IPS DF 6.9 (cell line): ENCODE data around the gene EMC9.

ENCODE experiments used
- DNase-seq: peaks from one replicate; pipeline ENCODE4 v3.0.0-alpha.2; 2013; ENCODE audit warnings: low read depth, low spot score
- H3K27ac ChIP-seq: one replicate; pipeline ENCODE4 v1.5.1; 2013; ENCODE audit warnings: low read length, control low read depth
- H3K27me3 ChIP-seq: 2 replicates; pipeline ENCODE4 v1.6.1; 2013; ENCODE audit warnings: mild to moderate bottlenecking, low read length; ENCODE audit not compliant: control insufficient read depth, insufficient read depth
- H3K36me3 ChIP-seq: 2 replicates; pipeline ENCODE4 v1.6.1; 2013; ENCODE audit warnings: low read length; ENCODE audit not compliant: control insufficient read depth, insufficient read depth
- H3K4me1 ChIP-seq: 2 replicates; pipeline ENCODE4 v1.6.1; 2013; ENCODE audit warnings: low read length; ENCODE audit not compliant: control insufficient read depth, insufficient read depth
- H3K4me3 ChIP-seq: 2 replicates; pipeline ENCODE4 v1.5.1; 2013; ENCODE audit warnings: mild to moderate bottlenecking, low read length
- H3K9me3 ChIP-seq: 2 replicates; pipeline ENCODE4 v1.6.1; 2013; ENCODE audit warnings: low read length, inconsistent platforms; ENCODE audit not compliant: control insufficient read depth, insufficient read depth
- WGBS: extraction: QIAGEN DNeasy Blood & Tissue Kit; methylation state at CpG from one replicate; pipeline ENCODE4 v1.1.7; 2013; ENCODE audit warnings: mixed read lengths, missing lambda C conversion rate; ENCODE audit not compliant: insufficient read length, insufficient coverage; 5-methylcytosine and 5-hydroxymethylcytosine counted together

EMC9 gene

DNA sequence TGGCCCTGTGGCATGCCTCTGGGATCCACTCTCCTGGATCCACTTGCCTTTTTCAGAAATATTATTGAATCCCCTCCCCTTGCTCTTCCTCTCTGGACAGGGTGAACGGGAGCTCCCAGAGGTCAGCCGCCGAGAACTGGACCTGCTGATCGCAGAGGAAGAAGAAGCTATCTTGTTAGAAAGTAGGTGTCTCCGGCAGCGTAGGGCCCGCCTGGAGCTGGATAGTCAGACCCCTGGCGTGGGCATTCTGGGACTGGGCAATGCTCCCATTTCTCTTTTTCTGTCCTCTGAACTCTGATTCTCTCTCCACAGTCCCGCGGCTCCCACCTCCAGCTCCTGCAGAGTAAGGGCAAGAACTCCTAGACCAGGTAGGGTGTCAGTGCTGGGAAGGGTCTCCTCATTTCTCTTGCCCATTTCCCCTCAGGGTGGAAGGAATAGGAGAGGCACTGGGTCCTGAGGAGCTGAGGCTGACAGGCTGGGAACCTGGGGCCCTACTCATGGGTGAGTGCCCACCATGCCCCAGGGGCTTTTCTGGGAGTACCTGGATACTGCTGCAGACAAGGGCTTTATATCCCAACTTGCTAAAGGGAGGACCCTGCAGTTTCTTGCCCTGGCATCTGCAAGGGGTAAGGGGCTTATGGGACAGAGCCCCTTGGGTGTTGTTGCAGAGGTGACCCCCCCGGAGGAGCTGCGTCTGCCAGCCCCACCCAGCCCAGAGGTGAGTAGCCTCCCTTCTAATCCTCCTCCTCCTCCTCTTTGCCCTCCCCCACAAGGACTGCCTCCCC is 35.8 kb upstream of the EMC9 start:
- peaks cover 3% of the 10 kb centered on the region; the same call in 1 of the 2 replicates for H3K4me1 ChIP-seq
- H3K27me3 ChIP-seq: no peaks in the 10 kb centered on the region
- DNase-seq: no peak
- no peaks in the 10 kb centered on the region for H3K9me3 ChIP-seq
- no CpG with 5 or more reads among the region's 12 CpGs for WGBS
- no peak overlapping the region for H3K4me3 ChIP-seq
- no peak overlapping the region for H3K27ac ChIP-seq
- H3K36me3 ChIP-seq: peaks cover 35% of the 10 kb centered on the region

DNA sequence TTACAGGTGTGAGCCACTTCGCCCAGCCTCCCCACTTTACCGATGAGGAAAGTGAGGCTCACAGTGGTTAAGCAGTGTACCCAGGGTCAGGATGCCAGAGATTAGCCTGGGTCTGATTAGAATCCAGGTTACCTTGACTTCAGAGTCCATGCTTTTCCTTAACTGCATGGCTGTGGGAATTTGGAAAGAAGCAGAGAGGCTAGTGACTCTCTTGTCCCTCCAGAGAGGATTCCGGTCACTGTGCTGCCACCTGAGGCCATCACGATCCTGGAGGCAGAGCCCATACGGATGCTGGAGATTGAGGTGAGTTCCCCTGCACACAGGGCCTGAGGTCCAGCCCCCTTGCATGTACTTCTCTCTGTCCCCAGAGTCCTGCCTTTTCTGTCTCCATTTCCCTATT is 35.2 kb upstream of the EMC9 start:
- no CpG with 5 or more reads among the region's 5 CpGs for WGBS
- Histone ChIP-seq H3K36me3 (peaks cover 29% of the 10 kb centered on the region), H3K27me3 (no peaks in the 10 kb centered on the region)

DNA sequence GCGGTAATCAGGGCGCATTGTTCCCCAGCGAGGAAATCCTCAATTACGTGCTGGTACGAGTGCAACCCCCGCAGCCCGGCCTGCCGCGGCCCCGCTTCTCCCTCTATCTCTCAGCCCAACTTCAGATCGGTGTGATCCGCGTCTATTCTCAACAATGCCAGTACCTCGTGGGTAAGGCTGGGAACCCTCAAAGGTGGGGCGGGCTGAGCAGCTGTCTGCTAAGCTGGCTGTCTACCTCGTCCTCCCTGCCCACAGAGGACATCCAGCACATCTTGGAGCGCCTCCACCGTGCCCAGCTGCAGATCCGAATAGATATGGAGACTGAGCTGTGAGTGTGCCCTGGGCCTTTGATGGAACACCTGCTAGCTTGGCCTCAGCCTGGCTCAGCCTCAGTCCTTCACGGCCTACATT is 31.5 kb upstream of the EMC9 start:
- WGBS: no CpG with 5 or more reads among the region's 20 CpGs
- Histone ChIP-seq H3K4me3 (no peak overlapping the region), H3K36me3 (peaks cover 3% of the 10 kb centered on the region; the same call in 1 of the 2 replicates), H3K27me3 (no peaks in the 10 kb centered on the region), H3K27ac (no peak overlapping the region), H3K4me1 (peaks cover 4% of the 10 kb centered on the region; the same call in 1 of the 2 replicates), H3K9me3 (no peaks in the 10 kb centered on the region)
- DNase-seq: no peak

More for the DNA sequence above, 35.2 kb upstream of the EMC9 start:
- Histone ChIP-seq H3K9me3 (no peaks in the 10 kb centered on the region), H3K4me3 (no peak overlapping the region), H3K4me1 (peaks cover 4% of the 10 kb centered on the region; the same call in 1 of the 2 replicates), H3K27ac (no peak overlapping the region)
- no peak for DNase-seq

DNA sequence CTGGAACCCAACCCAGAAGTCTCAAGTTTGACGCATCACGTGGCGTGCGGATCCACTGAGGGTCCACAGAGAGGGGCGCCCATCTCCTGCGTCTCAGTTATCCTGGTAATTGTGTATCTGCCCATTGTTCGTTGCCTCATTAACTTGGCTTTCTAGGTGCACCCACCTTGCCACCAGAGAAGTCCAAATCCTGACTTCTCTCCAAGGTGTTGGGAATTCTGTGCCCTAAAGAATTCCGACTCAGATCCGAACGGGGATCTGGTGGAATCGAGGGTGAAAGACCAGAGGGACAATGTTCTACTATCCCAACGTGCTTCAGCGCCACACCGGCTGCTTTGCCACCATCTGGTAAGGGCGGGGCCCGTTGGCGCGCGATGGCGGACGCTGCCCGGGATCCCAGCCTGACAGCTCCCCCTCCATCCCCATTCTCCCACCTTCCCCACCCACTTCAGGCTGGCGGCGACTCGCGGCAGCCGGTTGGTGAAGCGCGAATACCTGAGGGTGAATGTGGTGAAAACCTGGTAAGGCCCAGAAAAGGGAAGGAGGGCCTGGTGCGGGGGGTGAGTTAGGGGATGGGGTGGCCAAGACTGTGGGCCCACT is 31.0 kb upstream of the EMC9 start:
- H3K9me3 ChIP-seq: no peaks in the 10 kb centered on the region
- H3K4me3 ChIP-seq: peak overlapping the region; percentile 42; the same call in 1 of the 2 replicates
- no peaks in the 10 kb centered on the region; the same call in 1 of the 2 replicates for H3K36me3 ChIP-seq
- peaks cover 4% of the 10 kb centered on the region; the same call in 1 of the 2 replicates for H3K4me1 ChIP-seq
- no peaks in the 10 kb centered on the region for H3K27me3 ChIP-seq
- WGBS: no CpG with 5 or more reads among the region's 30 CpGs
- no peak for DNase-seq
- no peak overlapping the region for H3K27ac ChIP-seq

DNA sequence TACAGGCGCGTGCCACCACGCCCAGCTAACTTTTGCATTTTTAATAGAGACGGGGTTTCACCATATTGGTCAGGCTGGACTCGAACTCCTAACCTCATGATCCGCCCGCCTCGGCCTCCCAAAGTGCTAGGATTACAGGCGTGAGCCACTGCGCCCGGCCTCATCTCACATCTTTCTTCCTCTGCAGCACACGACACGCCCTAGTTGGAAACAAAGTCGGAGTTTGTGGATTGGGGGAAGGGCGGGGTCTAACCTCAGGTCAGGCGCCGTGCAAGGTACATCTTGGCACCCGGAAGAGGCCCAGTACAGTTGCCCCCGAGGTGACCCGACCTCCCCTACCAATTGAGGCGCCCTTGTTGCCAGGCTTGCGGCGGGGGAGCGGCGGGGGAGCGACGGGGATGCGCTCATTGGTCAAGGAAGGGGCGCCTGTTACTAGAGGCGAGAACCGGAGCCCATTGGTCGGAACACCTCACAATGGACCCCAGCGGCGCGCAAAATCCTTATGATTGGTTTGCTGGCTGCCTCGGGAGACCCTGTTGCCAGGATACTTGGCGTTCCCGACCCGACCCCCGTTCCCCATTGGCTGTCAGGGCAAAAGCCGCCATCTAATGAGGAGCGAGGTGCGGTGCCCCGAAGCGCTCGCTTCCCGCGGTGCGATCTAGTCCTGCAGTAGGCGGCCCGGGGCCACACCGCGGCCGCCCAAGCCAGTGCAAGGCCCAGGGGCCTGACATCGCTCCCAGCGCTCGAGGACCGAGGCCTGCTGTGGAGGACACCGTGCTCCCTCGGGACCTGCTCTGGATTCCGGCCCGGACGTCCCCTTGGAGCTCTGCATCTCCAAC is 30.2 kb upstream of the EMC9 start, which contains the start of gene REC8:
TSS of gene REC8 (plus strand) at position 659 of the 839 bp plus-strand sequence. CDS start 473 bp downstream, outside the sequence.
- Histone ChIP-seq H3K27ac (no peak within 1 kb of the TSS), H3K27me3 (no peaks in the 10 kb centered on the region), H3K9me3 (no peaks in the 10 kb centered on the region), H3K4me3 (peak within 1 kb of the TSS; percentile 42; the same call in 1 of the 2 replicates), H3K4me1 (peaks cover 4% of the 10 kb centered on the region; the same call in 1 of the 2 replicates), H3K36me3 (no peaks in the 10 kb centered on the region)
- DNase-seq: peak; percentile 97
- no CpG with 5 or more reads among the region's 63 CpGs for WGBS

DNA sequence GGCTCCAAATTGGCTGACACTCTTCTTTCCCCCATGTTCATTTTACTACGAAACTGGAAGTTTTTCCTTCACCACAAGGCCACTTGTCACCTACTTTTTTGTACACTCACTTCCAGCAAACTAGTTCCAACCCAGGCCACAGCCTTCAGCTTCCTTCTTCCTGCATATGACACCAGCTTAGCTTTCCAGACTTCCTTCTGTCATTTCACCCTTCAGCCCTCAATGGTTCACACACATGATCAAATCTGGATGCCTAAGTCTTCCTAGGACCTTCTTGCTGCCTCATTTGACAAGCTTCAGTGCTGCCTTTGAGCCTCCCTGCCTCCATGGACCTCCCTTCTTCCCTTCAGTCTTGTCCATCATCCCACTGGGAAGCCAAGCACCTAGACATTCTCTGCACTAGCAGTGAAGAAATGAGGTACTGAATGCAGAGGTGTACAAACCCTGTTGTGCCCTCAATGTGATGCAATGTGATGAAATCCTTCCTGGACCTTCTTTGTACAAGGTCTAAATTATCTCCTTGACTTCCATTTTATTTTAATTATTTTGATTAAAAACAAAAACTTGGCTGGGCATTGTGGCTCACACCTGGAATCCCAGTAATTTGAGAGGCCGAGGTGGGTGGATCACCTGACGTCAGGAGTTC is 26.2 kb upstream of the EMC9 start:
- Histone ChIP-seq H3K9me3 (no peaks in the 10 kb centered on the region), H3K4me1 (peaks cover 4% of the 10 kb centered on the region; the same call in 1 of the 2 replicates), H3K4me3 (no peak overlapping the region), H3K27me3 (no peaks in the 10 kb centered on the region), H3K36me3 (peaks cover 12% of the 10 kb centered on the region), H3K27ac (no peak overlapping the region)
- no CpG with 5 or more reads among the region's 3 CpGs for WGBS
- DNase-seq: no peak

DNA sequence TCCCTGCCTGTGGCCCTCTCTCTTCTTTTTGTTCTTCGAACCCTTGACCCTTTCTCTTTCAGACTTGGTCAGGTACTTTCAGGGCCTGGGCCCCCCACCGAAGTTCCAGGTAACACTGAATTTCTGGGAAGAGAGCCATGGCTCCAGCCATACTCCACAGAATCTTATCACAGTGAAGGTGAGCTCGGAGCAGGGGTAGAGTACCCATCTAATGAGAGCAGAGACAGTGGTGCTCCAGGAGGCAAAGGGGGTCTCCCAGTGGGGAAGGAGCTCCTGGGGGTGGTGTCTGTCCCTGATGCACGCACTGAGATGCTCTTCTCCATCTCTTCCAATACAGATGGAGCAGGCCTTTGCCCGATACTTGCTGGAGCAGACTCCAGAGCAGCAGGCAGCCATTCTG is 24.4 kb upstream of the EMC9 start:
- H3K36me3 ChIP-seq: peaks cover 12% of the 10 kb centered on the region
- WGBS: no CpG with 5 or more reads among the region's 5 CpGs

DNA sequence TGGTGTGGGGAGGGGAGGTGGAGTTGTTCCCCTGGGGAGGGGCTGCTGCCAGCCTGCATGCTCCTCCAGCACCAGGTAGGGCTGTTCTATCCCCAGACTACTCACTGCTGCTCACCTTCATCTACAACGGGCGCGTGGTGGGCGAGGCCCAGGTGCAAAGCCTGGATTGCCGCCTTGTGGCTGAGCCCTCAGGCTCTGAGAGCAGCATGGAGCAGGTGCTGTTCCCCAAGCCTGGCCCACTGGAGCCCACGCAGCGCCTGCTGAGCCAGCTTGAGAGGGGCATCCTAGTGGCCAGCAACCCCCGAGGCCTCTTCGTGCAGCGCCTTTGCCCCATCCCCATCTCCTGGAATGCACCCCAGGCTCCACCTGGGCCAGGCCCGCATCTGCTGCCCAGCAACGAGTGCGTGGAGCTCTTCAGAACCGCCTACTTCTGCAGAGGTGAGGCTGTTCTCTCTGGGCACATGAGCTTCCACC is 23.2 kb upstream of the EMC9 start:
- no peak for DNase-seq
- H3K27me3 ChIP-seq: no peaks in the 10 kb centered on the region
- no peak overlapping the region for H3K27ac ChIP-seq
- H3K36me3 ChIP-seq: peaks cover 16% of the 10 kb centered on the region
- no peak overlapping the region for H3K4me3 ChIP-seq
- WGBS: no CpG with 5 or more reads among the region's 14 CpGs
- H3K9me3 ChIP-seq: no peaks in the 10 kb centered on the region
- no peaks in the 10 kb centered on the region for H3K4me1 ChIP-seq

More for the DNA sequence above, 24.4 kb upstream of the EMC9 start:
- no peaks in the 10 kb centered on the region for H3K27me3 ChIP-seq
- no peak overlapping the region for H3K27ac ChIP-seq
- no peaks in the 10 kb centered on the region for H3K9me3 ChIP-seq
- H3K4me1 ChIP-seq: no peaks in the 10 kb centered on the region
- no peak for DNase-seq
- H3K4me3 ChIP-seq: no peak overlapping the region

DNA sequence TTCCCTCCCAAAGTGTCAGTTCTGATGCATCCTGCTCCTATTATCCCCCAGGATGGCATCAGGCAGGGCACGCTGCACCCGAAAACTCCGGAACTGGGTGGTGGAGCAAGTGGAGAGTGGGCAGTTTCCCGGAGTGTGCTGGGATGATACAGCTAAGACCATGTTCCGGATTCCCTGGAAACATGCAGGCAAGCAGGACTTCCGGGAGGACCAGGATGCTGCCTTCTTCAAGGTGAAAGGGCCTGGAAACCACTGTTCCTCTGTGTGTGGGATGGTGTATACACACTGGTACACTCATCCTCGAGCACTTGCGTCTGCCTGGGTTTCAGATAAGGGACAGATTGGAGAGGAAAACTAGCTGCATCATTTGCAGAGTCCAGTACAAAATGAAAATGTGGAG is 20.7 kb upstream of the EMC9 start:
- H3K27me3 ChIP-seq: no peaks in the 10 kb centered on the region
- WGBS: no CpG with 5 or more reads among the region's 8 CpGs
- no peak overlapping the region for H3K4me3 ChIP-seq
- H3K36me3 ChIP-seq: peaks cover 27% of the 10 kb centered on the region
- H3K27ac ChIP-seq: no peak overlapping the region
- H3K9me3 ChIP-seq: no peaks in the 10 kb centered on the region
- no peak for DNase-seq
- no peaks in the 10 kb centered on the region for H3K4me1 ChIP-seq
